Smooth muscle cell of the coronary artery (primary cell): ENCODE measurements around the gene CPE. TPM values are rescaled to one million over a fixed set of nuclear protein-coding genes. Genes with fewer than 3 reads are reported as not detected.

ENCODE experiments used
- total RNA-seq: library from RNA; depleted of rRNA; stranded (reverse); fragments of >200 nt; gene quantifications from 2 replicates; pipeline ENCODE4 v1.2.3, GENCODE V29; 2014; ENCODE audit warnings: low replicate concordance

Gene CPE
- total RNA-seq = 9.1 and 74.6 TPM in 2 replicates

DNA sequence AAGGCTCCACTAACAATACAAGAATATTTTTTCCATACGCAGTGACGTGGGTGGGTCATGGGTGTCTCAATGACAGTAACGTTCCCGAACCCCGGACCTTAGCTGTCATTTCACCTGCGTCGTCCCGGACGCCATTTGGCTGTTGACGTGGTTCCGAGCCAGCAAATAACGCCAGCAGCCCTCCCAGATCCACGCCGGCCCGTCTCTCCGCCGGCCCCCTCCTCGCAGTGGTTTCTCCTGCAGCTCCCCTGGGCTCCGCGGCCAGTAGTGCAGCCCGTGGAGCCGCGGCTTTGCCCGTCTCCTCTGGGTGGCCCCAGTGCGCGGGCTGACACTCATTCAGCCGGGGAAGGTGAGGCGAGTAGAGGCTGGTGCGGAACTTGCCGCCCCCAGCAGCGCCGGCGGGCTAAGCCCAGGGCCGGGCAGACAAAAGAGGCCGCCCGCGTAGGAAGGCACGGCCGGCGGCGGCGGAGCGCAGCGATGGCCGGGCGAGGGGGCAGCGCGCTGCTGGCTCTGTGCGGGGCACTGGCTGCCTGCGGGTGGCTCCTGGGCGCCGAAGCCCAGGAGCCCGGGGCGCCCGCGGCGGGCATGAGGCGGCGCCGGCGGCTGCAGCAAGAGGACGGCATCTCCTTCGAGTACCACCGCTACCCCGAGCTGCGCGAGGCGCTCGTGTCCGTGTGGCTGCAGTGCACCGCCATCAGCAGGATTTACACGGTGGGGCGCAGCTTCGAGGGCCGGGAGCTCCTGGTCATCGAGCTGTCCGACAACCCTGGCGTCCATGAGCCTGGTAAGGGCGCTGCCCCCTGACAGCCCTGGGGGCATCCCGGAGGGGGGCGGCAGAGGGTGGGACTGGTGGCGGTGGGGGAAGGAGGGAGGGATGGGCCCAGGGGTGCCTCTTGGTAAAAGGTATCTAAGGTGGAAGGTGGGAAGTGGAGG is at the start of gene CPE:
Gene CPE (plus strand): TSS at position 264 of the 933 bp plus-strand sequence. CDS start 214 bp downstream, at position 478.

Other genes with a start within 250 kb of the CPE start
- 16.4 and 24.7 TPM in 2 replicates for gene KLHL2, start 171.4 kb upstream of the CPE start, total RNA-seq
- gene MSMO1, start 51.3 kb upstream of the CPE start, total RNA-seq = 26.4 and 150 TPM in 2 replicates